Vagina (tissue), 2 donors: Measurements from ENCODE around the gene SCD5. TPM values are rescaled to one million over a fixed set of nuclear protein-coding genes. Genes with fewer than 3 reads are reported as not detected.

Source experiments
- DNase-seq, 2 donors: peaks; one replicate each; pipeline ENCODE4 v3.0.0-alpha.2; 2017; ENCODE audit errors: extremely low spot score in 2 of 2
- H3K27ac ChIP-seq: fragments of 200-600 bp; sonication (generic); one replicate; pipeline ENCODE4 v1.5.1; 2019
- H3K27me3 ChIP-seq: fragments of 200-600 bp; sonication (generic); one replicate; pipeline ENCODE4 v1.5.1; 2019
- H3K36me3 ChIP-seq, 2 donors: fragments of 200-600 bp; sonication (generic); one replicate each; pipeline ENCODE4 v1.5.1; 2017 to 2019
- H3K4me1 ChIP-seq: fragments of 200-600 bp; sonication (generic); one replicate; pipeline ENCODE4 v1.5.1; 2019
- H3K4me3 ChIP-seq, 2 donors: fragments of 200-600 bp; sonication (generic); 1 replicate in 1 of 2; 2 replicates in 1 of 2; pipeline ENCODE4 v1.5.1; 2016 to 2019
- H3K9me3 ChIP-seq: fragments of 200-600 bp; sonication (generic); one replicate; pipeline ENCODE4 v1.5.1; 2019
- CTCF ChIP-seq, 3 experiments: fragments of 450-650 bp in 2 of 3; fragments of 200-600 bp in 1 of 3; sonication (generic) in 1 of 3; IDR thresholded peaks; one replicate each; pipeline ENCODE4 v1.5.1; 2017 to 2019; ENCODE audit warnings: antibody characterized with exemption in 3 of 3, mild to moderate bottlenecking in 2 of 3, moderate library complexity in 2 of 3
- POLR2A ChIP-seq, 2 donors: fragments of 450-650 bp; IDR thresholded peaks; one replicate each; pipeline ENCODE4 v1.6.1; 2017; ENCODE audit warnings: antibody characterized with exemption in 2 of 2, mild to moderate bottlenecking in 2 of 2, moderate library complexity in 2 of 2
- POLR2AphosphoS5 ChIP-seq, 2 donors: sonication (generic); formaldehyde crosslinking; IDR thresholded peaks; one replicate each; pipeline ENCODE4 v1.9.0; 2017; ENCODE audit warnings: antibody characterized with exemption in 2 of 2, mild to moderate bottlenecking in 2 of 2, low read depth in 1 of 2; ENCODE audit not compliant: insufficient read depth in 1 of 2
- intact Hi-C: fragments of 100-400 bp; cut with DNase I; formaldehyde crosslinking; loops from one replicate; pipeline ENCODE4 v1.15.1; 2023
- total RNA-seq: library from RNA; depleted of rRNA; stranded (reverse); fragments of >200 nt; gene quantifications from one replicate; pipeline ENCODE4 v1.2.3, GENCODE V29; 2016

The SCD5 gene
- total RNA-seq, 1 donor from 2014 or later = 16.9 TPM

- intact Hi-C loops = no loop called here
Measured at GRCh38 chr4:82713856-82714255, 84.7 kb downstream of the SCD5 start.

GRCh38 chr4:82712561-82712960, 86.0 kb downstream of the SCD5 start:
- peak in 1 of 2 donors; percentile 22 for DNase-seq
- H3K9me3 ChIP-seq = no peaks in the 10 kb centered on the region
- TF ChIP-seq POLR2A (IDR thresholded peaks at IDR 0.05) = no peak
- H3K4me3 ChIP-seq = no peak overlapping the region
- no peaks in the 10 kb centered on the region for H3K27me3 ChIP-seq
- no peaks in the 10 kb centered on the region for H3K36me3 ChIP-seq
- intact Hi-C loops = no loop called here
- no peak overlapping the region for H3K27ac ChIP-seq
- peaks cover 17% of the 10 kb centered on the region for H3K4me1 ChIP-seq

More at GRCh38 chr4:82713856-82714255, 84.7 kb downstream of the SCD5 start:
- TF ChIP-seq POLR2A (IDR thresholded peaks at IDR 0.05) = no peak
- TF ChIP-seq POLR2AphosphoS5 (IDR thresholded peaks at IDR 0.05; ENCODE audit: insufficient read depth in 1 of 2, low read depth in 1 of 2) = no peak
- no peak for TF ChIP-seq CTCF (IDR thresholded peaks at IDR 0.05)
- peak in 1 of 2 donors; percentile 29 for DNase-seq
- H3K9me3 ChIP-seq = no peaks in the 10 kb centered on the region
- no peak overlapping the region for H3K27ac ChIP-seq
- peaks cover 14% of the 10 kb centered on the region for H3K4me1 ChIP-seq
- no peaks in the 10 kb centered on the region for H3K27me3 ChIP-seq
- H3K36me3 ChIP-seq = no peaks in the 10 kb centered on the region
- H3K4me3 ChIP-seq = no peak overlapping the region

- Histone ChIP-seq H3K4me3 (no peak overlapping the region), H3K36me3 (no peaks in the 10 kb centered on the region), H3K4me1 (peaks cover 24% of the 10 kb centered on the region), H3K9me3 (no peaks in the 10 kb centered on the region), H3K27ac (no peak overlapping the region), H3K27me3 (no peaks in the 10 kb centered on the region)
- intact Hi-C loops = no loop called here
- DNase-seq = peak in 1 of 2 donors; percentile 77
- no peak for TF ChIP-seq POLR2A (IDR thresholded peaks at IDR 0.05)
- TF ChIP-seq CTCF (IDR thresholded peaks at IDR 0.05) = no peak
- no peak for TF ChIP-seq POLR2AphosphoS5 (IDR thresholded peaks at IDR 0.05; ENCODE audit: insufficient read depth in 1 of 2, low read depth in 1 of 2)
Measured at GRCh38 chr4:82711158-82711785, 87.3 kb downstream of the SCD5 start.

- H3K4me1 ChIP-seq = peaks cover 27% of the 10 kb centered on the region
- no peak for TF ChIP-seq POLR2A (IDR thresholded peaks at IDR 0.05)
- no peak for TF ChIP-seq POLR2AphosphoS5 (IDR thresholded peaks at IDR 0.05; ENCODE audit: insufficient read depth in 1 of 2, low read depth in 1 of 2)
- TF ChIP-seq CTCF (IDR thresholded peaks at IDR 0.05) = no peak
- H3K36me3 ChIP-seq = no peaks in the 10 kb centered on the region
- H3K4me3 ChIP-seq = no peak overlapping the region
- no peaks in the 10 kb centered on the region for H3K9me3 ChIP-seq
- intact Hi-C loops = no loop called here
- no peak for DNase-seq
- no peaks in the 10 kb centered on the region for H3K27me3 ChIP-seq
- no peak overlapping the region for H3K27ac ChIP-seq
Measured at GRCh38 chr4:82710197-82710929, 88.2 kb downstream of the SCD5 start.

- DNase-seq = no peak
- no peaks in the 10 kb centered on the region for H3K9me3 ChIP-seq
- no peaks in the 10 kb centered on the region for H3K36me3 ChIP-seq
- no peak overlapping the region for H3K27ac ChIP-seq
- peaks cover 27% of the 10 kb centered on the region for H3K4me1 ChIP-seq
- no peaks in the 10 kb centered on the region for H3K27me3 ChIP-seq
- H3K4me3 ChIP-seq = no peak overlapping the region
- TF ChIP-seq POLR2A (IDR thresholded peaks at IDR 0.05) = no peak
- intact Hi-C loops = no loop called here
Measured at GRCh38 chr4:82708982-82709381, 89.6 kb downstream of the SCD5 start.
